RWPE2 (cell line): ENCODE measurements around the gene NEK7.

ENCODE experiments used
- ATAC-seq: fragments of 200-7000 bp; cut with Tn5 transposase; 3 replicates; pipeline ENCODE4 v1.9.1; 2021; ENCODE audit warnings: low read depth
- DNase-seq: peaks from one replicate; pipeline ENCODE4 v3.0.0-alpha.2; 2020; ENCODE audit warnings: low spot score
- H3K27ac ChIP-seq: fragments of 450-650 bp; 2 replicates; pipeline ENCODE4 v1.5.1; 2017; ENCODE audit warnings: mild to moderate bottlenecking; ENCODE audit not compliant: poor library complexity, severe bottlenecking
- H3K27me3 ChIP-seq: fragments of 250-450 bp; sonication (Bioruptor Pico); 2 replicates; pipeline ENCODE4 v1.5.1; 2021; ENCODE audit warnings: mild to moderate bottlenecking, moderate library complexity; ENCODE audit not compliant: insufficient read depth, poor library complexity, severe bottlenecking
- H3K36me3 ChIP-seq: fragments of 250-450 bp; sonication (Bioruptor Pico); 2 replicates; pipeline ENCODE4 v1.5.1; 2020; ENCODE audit warnings: low read depth, mild to moderate bottlenecking, moderate library complexity
- H3K4me1 ChIP-seq: fragments of 250-450 bp; sonication (Bioruptor Pico); 2 replicates; pipeline ENCODE4 v1.5.1; 2021; ENCODE audit warnings: mild to moderate bottlenecking, moderate library complexity; ENCODE audit not compliant: insufficient read depth, poor library complexity, severe bottlenecking
- H3K4me3 ChIP-seq: fragments of 250-450 bp; sonication (Bioruptor Pico); 2 replicates; pipeline ENCODE4 v1.5.1; 2021; ENCODE audit warnings: mild to moderate bottlenecking, moderate library complexity; ENCODE audit not compliant: severe bottlenecking
- H3K9me3 ChIP-seq: fragments of 250-450 bp; sonication (Bioruptor Pico); 2 replicates; pipeline ENCODE4 v1.5.1; 2021; ENCODE audit warnings: mild to moderate bottlenecking, moderate library complexity; ENCODE audit not compliant: severe bottlenecking
- CTCF ChIP-seq: fragments of 450-650 bp; IDR thresholded peaks from one replicate; pipeline ENCODE4 v1.5.1; 2017; ENCODE audit warnings: mild to moderate bottlenecking, moderate library complexity; ENCODE audit not compliant: poor library complexity, severe bottlenecking

NEK7 gene

GRCh38 chr1:198121056-198121826 is 35.6 kb upstream of the NEK7 start:
- H3K36me3 ChIP-seq: no peaks in the 10 kb centered on the region
- TF ChIP-seq CTCF: no peak
- H3K4me1 ChIP-seq: peaks cover 23% of the 10 kb centered on the region
- H3K9me3 ChIP-seq: no peaks in the 10 kb centered on the region
- no peaks in the 10 kb centered on the region for H3K27me3 ChIP-seq
- DNase-seq: no peak
- ATAC-seq: peak; percentile 88
- H3K27ac ChIP-seq: peak overlapping the region; percentile 75
- no peak overlapping the region for H3K4me3 ChIP-seq

GRCh38 chr1:198122693-198123092 is 34.1 kb upstream of the NEK7 start:
- 0 out of 3 replicates have a peak, but pooled peaks have one; percentile 17 for ATAC-seq
- Histone ChIP-seq H3K27me3 (no peaks in the 10 kb centered on the region), H3K4me1 (peaks cover 28% of the 10 kb centered on the region), H3K36me3 (no peaks in the 10 kb centered on the region), H3K27ac (peak overlapping the region; percentile 75), H3K4me3 (no peak overlapping the region), H3K9me3 (no peaks in the 10 kb centered on the region)
- TF ChIP-seq CTCF: no peak
- no peak for DNase-seq

- DNase-seq: no peak
- no peak overlapping the region for H3K4me3 ChIP-seq
- H3K4me1 ChIP-seq: peaks cover 28% of the 10 kb centered on the region
- TF ChIP-seq CTCF: no peak
- H3K27ac ChIP-seq: peak overlapping the region; percentile 75
- no peaks in the 10 kb centered on the region for H3K36me3 ChIP-seq
- no peaks in the 10 kb centered on the region for H3K9me3 ChIP-seq
- no peaks in the 10 kb centered on the region for H3K27me3 ChIP-seq
- ATAC-seq: 0 out of 3 replicates have a peak, but pooled peaks have one; percentile 28
Measured at GRCh38 chr1:198123133-198123532, 33.7 kb upstream of the NEK7 start.

- Histone ChIP-seq H3K36me3 (no peaks in the 10 kb centered on the region), H3K27me3 (no peaks in the 10 kb centered on the region), H3K4me1 (peaks cover 32% of the 10 kb centered on the region), H3K4me3 (no peak overlapping the region), H3K27ac (no peak overlapping the region), H3K9me3 (no peaks in the 10 kb centered on the region)
- no peak for TF ChIP-seq CTCF
- DNase-seq (no peak), ATAC-seq (no peak)
Measured at GRCh38 chr1:198124673-198125072, 32.1 kb upstream of the NEK7 start.
